NCI-H146 (cell line): Measurements from ENCODE around the gene KLF15.

Experiments
- DNase-seq: peaks from one replicate; lab custom pipeline; 2025; lab: John Stamatoyannopoulos, UW

Gene KLF15

GRCh38 chr3:126357295-126358037 is at the start of gene KLF15:
TSS of gene KLF15 (minus strand) at chr3:126357408. CDS start at chr3:126352922, 4,486 bp downstream.
- DNase-seq = peak; percentile 87

DNA sequence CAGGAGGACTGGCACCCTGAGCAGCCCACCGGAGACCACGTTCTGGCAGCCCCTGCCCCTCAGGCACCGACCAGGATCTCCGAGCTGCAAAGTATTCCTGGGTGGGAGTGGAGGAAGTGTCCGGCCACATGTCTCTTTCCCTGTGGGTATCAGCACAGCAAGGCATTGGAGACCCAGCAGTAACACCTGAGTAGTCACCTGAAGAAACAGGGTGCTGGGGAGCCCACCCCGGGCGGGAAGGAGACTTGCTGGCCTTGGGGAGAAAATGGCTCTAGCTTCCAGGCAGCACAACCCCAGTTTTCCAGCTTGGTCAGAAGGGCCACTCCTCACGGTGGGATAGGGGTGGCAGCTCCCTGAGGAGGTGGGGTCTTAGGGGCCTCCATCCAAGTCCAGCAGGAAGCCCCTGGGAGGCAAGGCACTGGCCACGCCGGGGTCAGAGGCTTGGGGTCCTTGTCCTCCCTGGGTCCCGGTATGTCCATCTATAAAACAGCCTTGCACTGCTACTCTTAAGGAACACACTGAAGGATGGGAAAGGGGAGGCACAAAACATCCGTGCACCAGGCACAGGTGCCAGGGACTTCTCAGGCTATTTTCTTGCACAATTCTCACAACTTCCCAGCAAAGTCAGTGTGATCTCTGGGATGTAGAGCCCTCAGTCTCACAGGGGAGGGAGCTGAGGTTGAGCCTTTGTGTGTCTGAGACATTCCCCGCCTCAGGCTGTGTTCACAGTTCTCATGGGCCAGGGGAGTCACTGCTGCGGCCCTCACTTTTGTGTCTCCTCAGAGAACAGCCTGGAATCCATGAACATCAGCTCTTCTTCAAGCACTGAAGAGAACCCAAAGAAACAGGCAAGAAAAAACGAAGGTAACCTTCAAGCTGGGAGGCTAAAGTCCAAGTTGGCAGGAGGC is 49.4 kb upstream of the KLF15 start:
- DNase-seq = no peak

- DNase-seq = no peak
Measured at GRCh38 chr3:126402666-126403302, 45.6 kb upstream of the KLF15 start.

DNA sequence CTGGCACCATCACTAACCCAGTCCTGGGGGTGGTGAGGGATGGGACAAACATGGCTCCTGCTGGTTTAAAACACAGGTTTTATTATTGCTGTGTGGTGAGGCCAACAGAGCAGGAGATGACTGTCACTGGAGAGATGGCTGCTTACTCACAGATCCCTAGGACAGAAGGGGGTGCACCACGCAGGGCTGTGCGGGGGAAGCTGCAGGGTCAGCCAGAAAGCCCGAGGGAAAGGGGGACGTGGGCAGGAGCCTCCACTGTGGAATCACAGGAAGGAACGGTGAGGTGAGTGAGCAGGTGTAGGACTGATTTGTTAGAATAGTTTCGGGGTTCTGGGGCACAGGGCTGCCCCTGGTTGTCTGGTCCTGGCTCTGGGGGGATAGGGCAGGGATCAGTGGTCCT is 45.0 kb upstream of the KLF15 start:
- no peak for DNase-seq

GRCh38 chr3:126401611-126402160 is 44.5 kb upstream of the KLF15 start:
- no peak for DNase-seq

DNA sequence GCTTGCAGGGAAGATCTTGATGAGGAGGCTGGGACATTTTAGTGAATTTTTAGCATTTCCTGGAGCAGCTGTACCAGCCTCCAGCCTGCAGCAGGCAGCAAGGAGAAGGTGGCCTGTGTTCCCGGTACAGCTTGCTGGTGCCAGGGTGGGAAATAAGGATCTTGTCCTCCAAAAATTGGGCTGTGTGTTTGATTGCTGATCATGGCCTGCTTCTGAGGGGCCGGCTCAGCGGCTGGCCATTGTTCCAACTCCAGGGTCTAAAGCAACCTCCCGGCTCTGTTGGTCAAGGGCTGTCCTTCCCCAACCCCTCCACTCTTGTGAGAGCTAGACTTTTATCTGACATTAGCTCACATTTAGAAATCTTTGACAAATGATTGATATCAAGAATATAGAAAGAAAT is 42.5 kb upstream of the KLF15 start:
- no peak for DNase-seq

- no peak for DNase-seq
Measured at GRCh38 chr3:126399351-126399735, 42.1 kb upstream of the KLF15 start.

- DNase-seq = no peak
Measured at GRCh38 chr3:126398423-126399350, 41.5 kb upstream of the KLF15 start.

DNA sequence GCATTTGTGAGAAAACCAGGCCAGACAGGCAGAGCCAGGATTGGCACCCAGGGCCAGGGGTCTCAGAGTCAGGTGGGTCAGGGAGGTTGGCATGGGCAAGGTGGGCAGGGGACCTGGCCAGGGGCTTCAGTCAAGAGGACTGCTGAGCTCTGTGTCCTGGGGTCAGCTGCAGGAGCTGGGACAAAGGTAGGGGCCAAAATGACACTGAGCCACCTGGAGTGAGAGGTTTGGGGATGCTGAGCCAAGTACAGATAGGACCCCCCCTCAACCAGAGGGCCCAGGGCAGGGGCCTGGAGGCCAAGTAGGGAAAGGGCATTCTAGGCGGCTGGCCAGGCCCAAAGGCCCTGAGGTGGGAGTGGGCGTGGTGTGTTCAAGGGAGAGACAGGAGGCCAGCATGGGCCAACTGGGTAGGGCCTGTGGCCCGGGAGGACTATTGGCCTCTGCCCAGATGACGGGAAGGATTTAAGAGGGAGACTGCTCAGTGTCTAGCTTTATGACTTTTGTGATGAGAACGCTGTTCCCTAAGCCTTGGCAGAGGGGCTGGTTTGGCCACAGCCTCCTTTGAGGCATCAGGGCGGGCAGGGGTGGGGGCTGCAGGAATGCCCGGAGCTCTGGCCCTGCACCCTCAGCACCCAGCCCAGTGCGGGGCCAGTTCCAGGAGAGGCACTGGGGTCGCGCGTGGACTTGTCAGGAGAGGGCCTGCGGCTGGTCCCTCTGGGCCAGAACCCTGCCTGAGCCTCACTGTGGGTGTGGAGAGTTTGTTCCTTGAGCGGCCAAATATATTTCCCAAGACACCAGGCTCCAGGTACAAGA is 40.6 kb upstream of the KLF15 start:
- DNase-seq = no peak

- no peak for DNase-seq
Measured at GRCh38 chr3:126396536-126396935, 39.3 kb upstream of the KLF15 start.

- no peak for DNase-seq
Measured at GRCh38 chr3:126395846-126396513, 38.8 kb upstream of the KLF15 start.

- DNase-seq = peak; percentile 45
Measured at GRCh38 chr3:126394977-126395321, 37.7 kb upstream of the KLF15 start.

GRCh38 chr3:126394179-126394976 is 37.2 kb upstream of the KLF15 start, which contains the start of gene CFAP100:
TSS of gene CFAP100 (plus strand) at chr3:126394909. CDS start at chr3:126396001, 1,092 bp downstream.
- peak; percentile 70 for DNase-seq

DNA sequence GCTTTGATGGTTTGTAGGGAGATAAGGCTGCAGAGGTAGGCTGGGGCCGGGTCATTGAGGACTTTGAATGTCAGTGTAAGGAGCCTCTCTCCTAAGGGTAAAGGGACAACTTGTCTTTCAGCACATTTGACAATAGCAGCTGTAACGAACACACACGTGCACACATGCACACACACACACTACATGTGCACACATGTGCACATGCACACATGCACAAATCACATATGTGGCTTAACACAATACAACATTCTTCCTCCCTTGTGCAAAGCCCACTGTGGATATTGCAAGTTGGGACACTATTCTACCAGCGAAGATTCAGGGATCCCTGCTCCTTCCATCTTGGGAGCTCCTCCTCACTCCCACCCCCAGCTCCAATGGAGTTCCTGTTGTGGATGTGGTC is 36.4 kb upstream of the KLF15 start:
- DNase-seq = no peak

DNA sequence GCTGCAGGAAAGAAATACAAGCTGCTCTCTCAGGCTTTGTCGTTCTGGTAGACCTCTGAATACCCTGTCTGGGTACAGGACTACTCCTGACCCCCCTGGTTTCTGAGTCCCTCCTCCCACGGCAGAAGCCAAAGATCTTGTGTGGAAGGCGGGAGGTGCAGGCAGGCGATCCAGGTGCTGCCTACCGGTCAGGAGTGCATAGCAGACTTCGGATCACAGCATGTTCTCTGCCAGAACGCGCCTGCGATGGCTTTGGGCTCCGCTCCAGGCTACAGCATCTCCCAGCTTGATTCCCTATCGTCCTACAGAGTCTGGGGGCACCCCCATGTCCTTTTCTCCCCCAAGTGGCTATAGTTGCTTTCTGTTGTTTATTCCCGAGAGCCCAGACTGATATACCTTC is 35.0 kb upstream of the KLF15 start:
- no peak for DNase-seq

- no peak for DNase-seq
Measured at GRCh38 chr3:126391631-126392030, 34.4 kb upstream of the KLF15 start.

DNA sequence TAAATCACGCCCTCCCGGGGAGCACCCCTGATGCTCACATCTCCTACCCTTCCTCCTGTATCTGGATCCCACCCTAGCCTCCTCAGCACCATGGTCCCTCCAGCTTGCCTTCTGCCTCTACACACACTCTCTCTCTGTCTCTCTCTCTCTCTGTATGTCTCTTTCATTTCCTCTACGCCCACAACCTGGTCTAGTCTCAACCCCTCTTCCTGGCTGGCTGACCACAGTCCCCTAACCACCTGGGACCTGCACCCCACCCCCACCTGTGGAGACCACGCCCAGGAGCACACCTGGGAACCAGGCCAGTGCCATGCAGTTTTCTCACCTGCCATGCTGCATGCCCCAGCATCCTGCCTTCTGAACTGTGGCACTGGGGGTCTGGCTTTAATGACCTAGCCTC is 33.5 kb upstream of the KLF15 start:
- no peak for DNase-seq

DNA sequence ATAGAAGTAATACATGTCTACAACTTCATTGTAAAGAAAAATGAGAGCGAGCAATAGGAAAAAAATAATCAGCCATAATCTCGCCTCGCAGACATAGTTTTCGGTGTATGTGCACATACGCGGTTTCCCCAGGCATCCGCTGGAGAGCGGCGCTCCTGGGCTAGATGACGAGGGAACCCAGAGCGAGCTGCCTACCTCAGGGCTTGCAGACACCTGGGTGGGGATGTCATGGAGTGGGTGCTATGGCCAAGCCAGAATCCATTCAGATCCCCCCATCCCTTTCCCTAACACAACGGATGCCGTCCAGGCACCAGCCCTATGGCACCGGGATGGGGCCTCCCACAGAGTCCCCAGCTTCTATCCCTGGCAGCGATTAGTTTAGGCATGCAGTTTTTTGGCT is 33.0 kb upstream of the KLF15 start:
- DNase-seq = no peak

GRCh38 chr3:126389794-126390146 is 32.6 kb upstream of the KLF15 start:
- no peak for DNase-seq
